Osteoblast (primary cell): ENCODE results near the gene USP1. TPM values are rescaled to one million over a fixed set of nuclear protein-coding genes. Genes with fewer than 3 reads are reported as not detected.

Experiments
- DNase-seq: peaks from one replicate; pipeline ENCODE4 v3.0.0; 2011; ENCODE audit warnings: low spot score, mixed read lengths; ENCODE audit not compliant: insufficient read length; ENCODE audit errors: missing footprints
- H2AFZ ChIP-seq: 2 replicates; pipeline ENCODE4 v1.6.0; 2011; ENCODE audit warnings: mild to moderate bottlenecking, low read length
- H3K27ac ChIP-seq: 2 replicates; pipeline ENCODE4 v1.5.1; 2011; ENCODE audit warnings: mild to moderate bottlenecking, low read depth, low read length, moderate library complexity
- H3K27me3 ChIP-seq: 2 replicates; pipeline ENCODE4 v1.6.0; 2012; ENCODE audit warnings: mild to moderate bottlenecking, control low read depth, inconsistent platforms, low read length, moderate library complexity; ENCODE audit not compliant: insufficient read depth
- H3K36me3 ChIP-seq: 2 replicates; pipeline ENCODE4 v1.5.1; 2011; ENCODE audit warnings: mild to moderate bottlenecking, low read length, control low read depth, moderate library complexity; ENCODE audit not compliant: insufficient read depth
- H3K4me1 ChIP-seq: 2 replicates; pipeline ENCODE4 v1.5.1; 2011; ENCODE audit warnings: mild to moderate bottlenecking, low read length, control low read depth, moderate library complexity; ENCODE audit not compliant: insufficient read depth
- H3K4me2 ChIP-seq: 2 replicates; pipeline ENCODE4 v1.6.0; 2011; ENCODE audit warnings: mild to moderate bottlenecking, low read length; ENCODE audit not compliant: insufficient read depth
- H3K4me3 ChIP-seq: fragments of 200-600 bp; sonication (generic); 3 replicates; pipeline ENCODE4 v1.5.1; 2012; ENCODE audit warnings: mild to moderate bottlenecking, low read length, inconsistent platforms; ENCODE audit not compliant: insufficient read depth
- H3K79me2 ChIP-seq: 2 replicates; pipeline ENCODE4 v1.6.0; 2012; ENCODE audit warnings: mild to moderate bottlenecking, low read length, control low read depth, inconsistent platforms; ENCODE audit not compliant: insufficient read depth
- H3K9me3 ChIP-seq: 2 replicates; pipeline ENCODE4 v1.5.1; 2011; ENCODE audit warnings: low read depth, low read length, control low read depth
- H4K20me1 ChIP-seq: 2 replicates; pipeline ENCODE4 v1.6.0; 2012; ENCODE audit warnings: mild to moderate bottlenecking, low read length, control low read depth; ENCODE audit not compliant: insufficient read depth
- total RNA-seq: library from RNA; depleted of rRNA; stranded (reverse); fragments of >200 nt; gene quantifications from 2 replicates; pipeline ENCODE4 v1.2.3, GENCODE V29; 2012
- TF ChIP-seq, protein P1 (sequence below): IDR thresholded peaks from 2 replicates; pipeline ENCODE4 v1.5.1; 2011; ENCODE audit warnings: mild to moderate bottlenecking, low read depth, low read length, moderate library complexity; ENCODE audit errors: extremely low read depth

The USP1 gene
- total RNA-seq, 1 donor: 23.5 TPM

GRCh38 chr1:62401034-62401760 is 35.7 kb upstream of the USP1 start:
- no peaks in the 10 kb centered on the region for H4K20me1 ChIP-seq
- DNase-seq: no peak

DNA sequence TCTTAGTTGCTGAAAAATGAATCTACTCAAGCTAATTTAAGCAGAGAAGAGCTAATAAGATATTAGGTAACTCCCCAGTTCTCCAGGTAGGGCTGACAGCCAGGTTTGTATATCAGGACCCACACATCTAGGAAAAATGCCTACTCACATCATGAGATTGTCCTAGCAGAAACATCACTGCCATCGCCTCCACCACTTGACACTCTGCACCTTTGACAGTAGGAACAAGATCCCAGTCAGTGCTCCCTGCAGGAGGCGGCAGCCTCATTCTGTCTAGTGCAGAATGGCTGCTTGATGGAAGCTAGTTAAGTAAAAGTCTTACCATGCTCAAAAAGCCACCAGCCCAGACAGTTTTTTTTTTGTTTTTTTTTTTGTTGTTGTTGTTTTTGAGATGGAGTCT is 31.6 kb upstream of the USP1 start:
- no peak overlapping the region for H3K27ac ChIP-seq
- no peaks in the 10 kb centered on the region for H3K4me1 ChIP-seq
- no peak overlapping the region for H3K4me2 ChIP-seq
- H3K9me3 ChIP-seq: no peaks in the 10 kb centered on the region
- TF ChIP-seq, protein P1, sequence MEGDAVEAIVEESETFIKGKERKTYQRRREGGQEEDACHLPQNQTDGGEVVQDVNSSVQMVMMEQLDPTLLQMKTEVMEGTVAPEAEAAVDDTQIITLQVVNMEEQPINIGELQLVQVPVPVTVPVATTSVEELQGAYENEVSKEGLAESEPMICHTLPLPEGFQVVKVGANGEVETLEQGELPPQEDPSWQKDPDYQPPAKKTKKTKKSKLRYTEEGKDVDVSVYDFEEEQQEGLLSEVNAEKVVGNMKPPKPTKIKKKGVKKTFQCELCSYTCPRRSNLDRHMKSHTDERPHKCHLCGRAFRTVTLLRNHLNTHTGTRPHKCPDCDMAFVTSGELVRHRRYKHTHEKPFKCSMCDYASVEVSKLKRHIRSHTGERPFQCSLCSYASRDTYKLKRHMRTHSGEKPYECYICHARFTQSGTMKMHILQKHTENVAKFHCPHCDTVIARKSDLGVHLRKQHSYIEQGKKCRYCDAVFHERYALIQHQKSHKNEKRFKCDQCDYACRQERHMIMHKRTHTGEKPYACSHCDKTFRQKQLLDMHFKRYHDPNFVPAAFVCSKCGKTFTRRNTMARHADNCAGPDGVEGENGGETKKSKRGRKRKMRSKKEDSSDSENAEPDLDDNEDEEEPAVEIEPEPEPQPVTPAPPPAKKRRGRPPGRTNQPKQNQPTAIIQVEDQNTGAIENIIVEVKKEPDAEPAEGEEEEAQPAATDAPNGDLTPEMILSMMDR: no peak
- no peaks in the 10 kb centered on the region for H4K20me1 ChIP-seq
- H3K27me3 ChIP-seq: no peaks in the 10 kb centered on the region
- DNase-seq: no peak
- H3K79me2 ChIP-seq: no peaks in the 10 kb centered on the region
- H2AFZ ChIP-seq: no peak overlapping the region
- no peak overlapping the region for H3K4me3 ChIP-seq
- H3K36me3 ChIP-seq: no peaks in the 10 kb centered on the region

More at GRCh38 chr1:62401034-62401760, 35.7 kb upstream of the USP1 start:
- Histone ChIP-seq H3K9me3 (no peaks in the 10 kb centered on the region), H3K4me1 (no peaks in the 10 kb centered on the region), H3K4me3 (no peak overlapping the region), H3K27me3 (no peaks in the 10 kb centered on the region), H3K36me3 (no peaks in the 10 kb centered on the region), H3K4me2 (no peak overlapping the region), H2AFZ (no peak overlapping the region), H3K79me2 (no peaks in the 10 kb centered on the region), H3K27ac (no peak overlapping the region)
- TF ChIP-seq, protein P1: no peak

DNA sequence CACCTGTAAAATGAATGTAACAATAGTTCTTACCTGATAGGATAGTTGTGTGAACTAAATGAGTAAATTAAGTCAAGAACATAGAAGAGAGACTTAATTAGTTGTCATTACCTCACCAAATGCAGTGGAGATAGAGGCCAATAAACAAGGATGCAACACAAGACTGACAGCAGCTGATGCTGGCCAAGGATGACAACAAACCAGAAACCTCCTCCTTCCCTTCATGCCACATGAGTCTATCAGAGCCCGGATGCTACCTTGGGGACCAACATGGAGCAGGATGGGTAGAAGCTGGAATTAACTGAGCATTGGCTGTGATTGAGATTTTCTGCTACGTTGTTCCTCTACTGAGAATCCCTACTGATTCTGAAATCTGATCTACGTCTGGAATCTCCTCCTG is 30.3 kb upstream of the USP1 start:
- Histone ChIP-seq H3K4me3 (no peak overlapping the region), H4K20me1 (no peaks in the 10 kb centered on the region), H2AFZ (no peak overlapping the region), H3K27me3 (peaks cover 2% of the 10 kb centered on the region), H3K4me2 (no peak overlapping the region), H3K9me3 (no peaks in the 10 kb centered on the region), H3K4me1 (no peaks in the 10 kb centered on the region), H3K79me2 (no peaks in the 10 kb centered on the region), H3K36me3 (no peaks in the 10 kb centered on the region), H3K27ac (no peak overlapping the region)
- no peak for DNase-seq
- TF ChIP-seq, protein P1: no peak

DNA sequence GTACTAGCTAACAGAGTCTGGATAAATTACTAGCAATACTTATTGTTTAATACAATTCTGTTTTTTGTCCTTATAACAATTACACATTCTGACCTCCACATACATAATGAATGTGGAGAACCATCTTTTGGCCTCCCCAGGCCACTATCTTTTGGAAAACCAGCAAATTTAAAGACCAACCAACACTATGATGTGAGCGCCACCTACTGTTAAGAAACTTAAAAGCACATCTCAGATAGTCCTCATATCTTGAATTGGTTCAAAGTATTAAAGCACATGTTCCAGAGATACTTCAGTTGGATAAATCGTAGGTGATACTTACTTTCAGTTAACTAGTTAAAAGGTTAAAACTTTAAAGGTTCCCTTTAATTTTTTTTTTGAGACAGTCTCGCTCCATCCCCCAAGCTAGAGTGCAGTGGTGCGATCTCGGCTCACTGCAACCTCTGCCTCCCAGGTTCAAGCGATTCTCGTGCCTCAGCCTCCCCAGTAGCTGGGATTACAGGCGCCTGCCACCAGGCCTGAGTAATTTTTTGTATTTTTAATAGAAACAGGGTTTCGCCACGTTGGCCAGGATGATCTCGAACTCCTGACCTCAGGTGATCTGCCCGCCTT is 29.3 kb upstream of the USP1 start:
- no peaks in the 10 kb centered on the region for H3K4me1 ChIP-seq
- no peak for DNase-seq
- no peaks in the 10 kb centered on the region for H3K79me2 ChIP-seq
- no peak overlapping the region for H3K27ac ChIP-seq
- H3K36me3 ChIP-seq: no peaks in the 10 kb centered on the region
- H3K9me3 ChIP-seq: no peaks in the 10 kb centered on the region
- H2AFZ ChIP-seq: no peak overlapping the region
- no peaks in the 10 kb centered on the region for H4K20me1 ChIP-seq
- TF ChIP-seq, protein P1: peak; percentile 79
- H3K4me3 ChIP-seq: no peak overlapping the region
- H3K4me2 ChIP-seq: no peak overlapping the region
- peaks cover 2% of the 10 kb centered on the region for H3K27me3 ChIP-seq
